Anterior cingulate cortex (tissue), 58 donors: ENCODE results near the gene MAML2.

Source experiments
- DNase-seq, 58 donors: peaks; one replicate each; lab custom pipeline; 2025; lab: John Stamatoyannopoulos, UW

Gene MAML2

GRCh38 chr11:96342961-96343711, at the start of gene MAML2:
MAML2 (minus strand) TSS chr11:96343195; CDS start chr11:96341895, 1,300 bp downstream.
- DNase-seq = peak; percentile 28 to 96 (median 91)

- DNase-seq = no peak
Observed at GRCh38 chr11:96391698-96392307, 48.8 kb upstream of the MAML2 start.

GRCh38 chr11:96390488-96390792, 47.4 kb upstream of the MAML2 start:
- peak in 3 of 58 donors; percentile 33 to 37 (median 33) for DNase-seq

GRCh38 chr11:96389720-96390487, 46.9 kb upstream of the MAML2 start, which contains the start of the genes CCDC82 and JRKL:
CCDC82 (minus strand) TSS chr11:96389912; CDS start chr11:96384747, 5,165 bp downstream.
JRKL (plus strand) TSS chr11:96390013; CDS start chr11:96390650, 637 bp downstream.
- DNase-seq = peak; percentile 44 to 98 (median 93)

- DNase-seq = peak in 34 of 58 donors; percentile 22 to 67 (median 44)
Observed at GRCh38 chr11:96388891-96389719, 46.1 kb upstream of the MAML2 start.

GRCh38 chr11:96385187-96385586, 42.2 kb upstream of the MAML2 start:
- no peak for DNase-seq

GRCh38 chr11:96384156-96384555, 41.2 kb upstream of the MAML2 start:
- no peak for DNase-seq

- no peak for DNase-seq
Observed at GRCh38 chr11:96376796-96377195, 33.8 kb upstream of the MAML2 start.

GRCh38 chr11:96373826-96374225, 30.8 kb upstream of the MAML2 start:
- DNase-seq = no peak

- DNase-seq = no peak
Observed at GRCh38 chr11:96367342-96367741, 24.3 kb upstream of the MAML2 start.

GRCh38 chr11:96366024-96366423, 23.0 kb upstream of the MAML2 start:
- no peak for DNase-seq

GRCh38 chr11:96365493-96365892, 22.5 kb upstream of the MAML2 start:
- no peak for DNase-seq

- DNase-seq = no peak
Observed at GRCh38 chr11:96361778-96362177, 18.8 kb upstream of the MAML2 start.

- no peak for DNase-seq
Observed at GRCh38 chr11:96358321-96358720, 15.3 kb upstream of the MAML2 start.

- DNase-seq = no peak
Observed at GRCh38 chr11:96357794-96358193, 14.8 kb upstream of the MAML2 start.

GRCh38 chr11:96356848-96357247, 13.9 kb upstream of the MAML2 start:
- no peak for DNase-seq

GRCh38 chr11:96342014-96342960, 708 bp downstream of the MAML2 start:
- peak in 1 of 58 donors; percentile 53 for DNase-seq

GRCh38 chr11:96341211-96342013, 1.6 kb downstream of the MAML2 start:
- DNase-seq = peak in 37 of 58 donors; percentile 9 to 60 (median 35)
